Left lung (tissue), 10 donors: Measurements from ENCODE around the gene DPP7. TPM values are rescaled to one million over a fixed set of nuclear protein-coding genes. Genes with fewer than 3 reads are reported as not detected.

Experiments
- ATAC-seq: fragments of 200-7000 bp; cut with Tn5 transposase; one replicate; pipeline ENCODE4 v1.9.1; 2020; ENCODE audit warnings: moderate library complexity
- DNase-seq, 4 donors: peaks; one replicate each; pipeline ENCODE4 v3.0.0-alpha.2; 2013 to 2020
- H3K27ac ChIP-seq, 2 donors: fragments of 200-600 bp; sonication (generic) in 1 of 2; one replicate each; pipeline versions ENCODE4 v1.5.0 to v1.8.0; 2020 to 2021
- H3K27me3 ChIP-seq, 2 donors: fragments of 200-600 bp; sonication (generic) in 1 of 2; one replicate each; pipeline versions ENCODE4 v1.5.0 to v1.8.0; 2020 to 2021
- H3K36me3 ChIP-seq, 2 donors: fragments of 200-600 bp; sonication (generic) in 1 of 2; one replicate each; pipeline versions ENCODE4 v1.5.0 to v1.8.0; 2020 to 2021
- H3K4me1 ChIP-seq, 2 donors: fragments of 200-600 bp; one replicate each; pipeline ENCODE4 v1.8.0; 2021
- H3K4me3 ChIP-seq, 2 donors: fragments of 200-600 bp; sonication (generic) in 1 of 2; one replicate each; pipeline versions ENCODE4 v1.5.0 to v1.8.0; 2020 to 2021; ENCODE audit warnings: mild to moderate bottlenecking in 1 of 2
- H3K9me3 ChIP-seq, 2 donors: fragments of 200-600 bp; sonication (generic) in 1 of 2; one replicate each; pipeline versions ENCODE4 v1.5.0 to v1.8.0; 2020 to 2021
- CTCF ChIP-seq, 2 donors: fragments of 200-600 bp; sonication (generic) in 1 of 2; IDR thresholded peaks; one replicate each; pipeline versions ENCODE4 v1.5.0 to v1.8.0; 2021; ENCODE audit warnings: antibody characterized with exemption in 2 of 2
- intact Hi-C, 2 donors: fragments of 100-400 bp; cut with DNase I; formaldehyde crosslinking; loops; one replicate each; pipeline versions ENCODE4 v1.11.2 to v1.14.2; 2022
- polyA plus RNA-seq, 6 donors: library from polyadenylated mRNA; unstranded; fragments of 120-200 nt; gene quantifications; one replicate each; pipeline ENCODE4 v1.2.1, GENCODE V29; 2013; ENCODE audit not compliant: insufficient read length in 6 of 6
- total RNA-seq, 2 donors: library from RNA; stranded (reverse); fragmentation: NEBNext Ultra II Directional; extraction: Animal tissue kit (Norgen Biotek cat#: 25700); gene quantifications; one replicate each; pipeline ENCODE4 v1.2.1, GENCODE V29; 2021
- donor health status: DM: no; HTN: yes; CAD: no.
- donor health status: DM: no; HTN: no; CAD: no.

DPP7 gene
- total and polyA plus RNA-seq, 8 donors = 35.8 to 165 (median 47.9) TPM

GRCh38 chr9:137148242-137148641 lies 33.7 kb upstream of the DPP7 start:
- Histone ChIP-seq H3K4me1 (no peaks in the 10 kb centered on the region), H3K36me3 (no peaks in the 10 kb centered on the region), H3K9me3 (no peaks in the 10 kb centered on the region), H3K27me3 (peaks cover 0 to 50% of the 10 kb centered on the region in 2 donors), H3K27ac (no peak overlapping the region), H3K4me3 (no peak overlapping the region)
- no peak for TF ChIP-seq CTCF (IDR thresholded peaks at IDR 0.05)
- ATAC-seq (no peak), DNase-seq (peak in 1 of 4 donors; percentile 54)
- intact Hi-C loops = no loop called here

GRCh38 chr9:137147793-137148160 lies 33.2 kb upstream of the DPP7 start:
- no peak for ATAC-seq
- DNase-seq = no peak
- TF ChIP-seq CTCF (IDR thresholded peaks at IDR 0.05) = no peak
- intact Hi-C loops = no loop called here
- H3K27ac ChIP-seq = no peak overlapping the region
- H3K27me3 ChIP-seq = peaks cover 0 to 55% of the 10 kb centered on the region in 2 donors
- H3K4me3 ChIP-seq = no peak overlapping the region
- no peaks in the 10 kb centered on the region for H3K4me1 ChIP-seq
- H3K36me3 ChIP-seq = no peaks in the 10 kb centered on the region
- H3K9me3 ChIP-seq = no peaks in the 10 kb centered on the region

GRCh38 chr9:137147091-137147792 lies 32.7 kb upstream of the DPP7 start:
- H3K36me3 ChIP-seq = no peaks in the 10 kb centered on the region
- no peak for ATAC-seq
- TF ChIP-seq CTCF (IDR thresholded peaks at IDR 0.05) = no peak
- H3K27ac ChIP-seq = no peak overlapping the region
- DNase-seq = peak in 1 of 4 donors; percentile 58
- intact Hi-C loops = no loop called here
- H3K4me3 ChIP-seq = no peak overlapping the region
- no peaks in the 10 kb centered on the region for H3K4me1 ChIP-seq
- no peaks in the 10 kb centered on the region for H3K9me3 ChIP-seq
- H3K27me3 ChIP-seq = peaks cover 0 to 60% of the 10 kb centered on the region in 2 donors

GRCh38 chr9:137146527-137146918 lies 32.0 kb upstream of the DPP7 start:
- intact Hi-C loops = no loop called here
- no peak overlapping the region for H3K4me3 ChIP-seq
- H3K27me3 ChIP-seq = peaks cover 0 to 67% of the 10 kb centered on the region in 2 donors
- H3K9me3 ChIP-seq = no peaks in the 10 kb centered on the region
- no peak overlapping the region for H3K27ac ChIP-seq
- no peak for ATAC-seq
- DNase-seq = peak in 1 of 4 donors; percentile 41
- TF ChIP-seq CTCF (IDR thresholded peaks at IDR 0.05) = no peak
- H3K4me1 ChIP-seq = no peaks in the 10 kb centered on the region
- H3K36me3 ChIP-seq = no peaks in the 10 kb centered on the region

GRCh38 chr9:137145731-137146526 lies 31.4 kb upstream of the DPP7 start:
- DNase-seq (peak in 1 of 4 donors; percentile 63), ATAC-seq (no peak)
- H3K36me3 ChIP-seq = no peaks in the 10 kb centered on the region
- H3K4me3 ChIP-seq = no peak overlapping the region
- TF ChIP-seq CTCF (IDR thresholded peaks at IDR 0.05) = no peak
- intact Hi-C loops = no loop called here
- H3K9me3 ChIP-seq = no peaks in the 10 kb centered on the region
- no peak overlapping the region for H3K27ac ChIP-seq
- H3K4me1 ChIP-seq = no peaks in the 10 kb centered on the region
- peaks cover 4 to 73% of the 10 kb centered on the region in 2 donors for H3K27me3 ChIP-seq
